ENCODE results near the gene TNIK.

- no peak for TF ChIP-seq CTCF (IDR thresholded peaks at IDR 0.05; ENCODE audit: poor library complexity, severe bottlenecking)
- TF ChIP-seq EZH2 (IDR thresholded peaks at IDR 0.05; ENCODE audit: borderline replicate concordance, insufficient read depth, low read length, poor library complexity, severe bottlenecking) = no peak
- TF ChIP-seq TAF1 (IDR thresholded peaks at IDR 0.05; ENCODE audit: low read depth) = no peak
- TF ChIP-seq POLR2AphosphoS5 (IDR thresholded peaks at IDR 0.05) = no peak
- TF ChIP-seq RAD21 (conservative IDR thresholded peaks at IDR 0.05) = no peak
- TF ChIP-seq EP300 (conservative IDR thresholded peaks at IDR 0.05; ENCODE audit: poor library complexity, severe bottlenecking) = no peak
- no peak for TF ChIP-seq SMC3 (conservative IDR thresholded peaks at IDR 0.05; ENCODE audit: poor library complexity)
- no peak for TF ChIP-seq MXI1 (conservative IDR thresholded peaks at IDR 0.05; ENCODE audit: poor library complexity, severe bottlenecking)
Measured at GRCh38 chr3:171353423-171353822, 106.8 kb downstream of the TNIK start.
